Measurements from ENCODE around the gene ALG11. TPM values are rescaled to one million over a fixed set of nuclear protein-coding genes. Genes with fewer than 3 reads are reported as not detected.

ALG11 gene
- total RNA-seq, 1 experiment from 2014 or later, result 30.9 TPM

GRCh38 chr13:51999510-51999911 lies 12.7 kb upstream of the ALG11 start:
- no peaks in the 10 kb centered on the region for H3K4me1 ChIP-seq (ENCODE audit: insufficient read depth, low read length, poor library complexity, severe bottlenecking)
- H3K9me3 ChIP-seq (ENCODE audit: low read depth, low read length, poor library complexity, severe bottlenecking), result no peaks in the 10 kb centered on the region
- CTCF ChIA-PET, result no interaction called here
- no peak overlapping the region for H3K4me3 ChIP-seq (ENCODE audit: low read depth, low read length, poor library complexity, severe bottlenecking)
- DNase-seq (ENCODE audit: low spot score), result no peak
- BruUV-seq (replicated peaks), result no TSS peak
- no peaks in the 10 kb centered on the region for H3K36me3 ChIP-seq (ENCODE audit: insufficient read depth, low read length, poor library complexity, severe bottlenecking)
- POLR2A ChIA-PET (ENCODE audit: low non-redundant PET), result no interaction called here
- no peak for TF ChIP-seq CTCF (conservative IDR thresholded peaks at IDR 0.05; ENCODE audit: low read depth, low read length)
- no peak for TF ChIP-seq EZH2 (IDR thresholded peaks at IDR 0.05; ENCODE audit: borderline replicate concordance, low read depth, low read length, poor library complexity, severe bottlenecking)
- H3K27ac ChIP-seq (ENCODE audit: low read depth, low read length, poor library complexity, severe bottlenecking), result no peak overlapping the region
- peaks cover 4% of the 10 kb centered on the region for H3K27me3 ChIP-seq (replicated peaks; ENCODE audit: insufficient read depth, low read depth, low read length, poor library complexity)
- intact Hi-C loops (cut with micrococcal nuclease; ENCODE audit: unreplicated experiment), result no loop called here

GRCh38 chr13:51999921-52000320 lies 12.3 kb upstream of the ALG11 start:
- Histone ChIP-seq H3K4me1 (ENCODE audit: insufficient read depth, low read length, poor library complexity, severe bottlenecking) (no peaks in the 10 kb centered on the region), H3K36me3 (ENCODE audit: insufficient read depth, low read length, poor library complexity, severe bottlenecking) (no peaks in the 10 kb centered on the region), H3K4me3 (ENCODE audit: low read depth, low read length, poor library complexity, severe bottlenecking) (no peak overlapping the region), H3K27ac (ENCODE audit: low read depth, low read length, poor library complexity, severe bottlenecking) (no peak overlapping the region), H3K9me3 (ENCODE audit: low read depth, low read length, poor library complexity, severe bottlenecking) (no peaks in the 10 kb centered on the region), H3K27me3 (replicated peaks; ENCODE audit: insufficient read depth, low read depth, low read length, poor library complexity) (no peaks in the 10 kb centered on the region)
- BruUV-seq (replicated peaks), result no TSS peak
- POLR2A ChIA-PET (ENCODE audit: low non-redundant PET), result no interaction called here
- CTCF ChIA-PET, result no interaction called here
- intact Hi-C loops (cut with micrococcal nuclease; ENCODE audit: unreplicated experiment), result loop anchor here (2.0 to 5.0 kb wide), 2 partner anchors 127 to 202 kb away; no protein-coding TSS in a partner anchor
- no peak for DNase-seq (ENCODE audit: low spot score)
- TF ChIP-seq CTCF (conservative IDR thresholded peaks at IDR 0.05; ENCODE audit: low read depth, low read length), result no peak
- TF ChIP-seq EZH2 (IDR thresholded peaks at IDR 0.05; ENCODE audit: borderline replicate concordance, low read depth, low read length, poor library complexity, severe bottlenecking), result no peak

GRCh38 chr13:52001120-52001731 lies 11.0 kb upstream of the ALG11 start:
- DNase-seq (ENCODE audit: low spot score), result peak; percentile 63
- Histone ChIP-seq H3K4me1 (ENCODE audit: insufficient read depth, low read length, poor library complexity, severe bottlenecking) (no peaks in the 10 kb centered on the region), H3K36me3 (ENCODE audit: insufficient read depth, low read length, poor library complexity, severe bottlenecking) (no peaks in the 10 kb centered on the region), H3K9me3 (ENCODE audit: low read depth, low read length, poor library complexity, severe bottlenecking) (no peaks in the 10 kb centered on the region), H3K27me3 (replicated peaks; ENCODE audit: insufficient read depth, low read depth, low read length, poor library complexity) (no peaks in the 10 kb centered on the region), H3K4me3 (ENCODE audit: low read depth, low read length, poor library complexity, severe bottlenecking) (no peak overlapping the region), H3K27ac (ENCODE audit: low read depth, low read length, poor library complexity, severe bottlenecking) (no peak overlapping the region)
- ChIA-PET CTCF (no interaction called here), POLR2A (ENCODE audit: low non-redundant PET) (no interaction called here)
- intact Hi-C loops (cut with micrococcal nuclease; ENCODE audit: unreplicated experiment), result loop anchor here (2.0 to 5.0 kb wide), 2 partner anchors 126 to 201 kb away; no protein-coding TSS in a partner anchor
- TF ChIP-seq EZH2 (IDR thresholded peaks at IDR 0.05; ENCODE audit: borderline replicate concordance, low read depth, low read length, poor library complexity, severe bottlenecking) (no peak), CTCF (conservative IDR thresholded peaks at IDR 0.05; ENCODE audit: low read depth, low read length) (peak; percentile 69)
- no TSS peak for BruUV-seq (replicated peaks)

Measured in A673 (cell line).